Measurements from ENCODE around the gene PLXNA2. TPM values are rescaled to one million over a fixed set of nuclear protein-coding genes. Genes with fewer than 3 reads are reported as not detected.

Gene PLXNA2
- total RNA-seq, 1 experiment from 2014 or later: 10.2 TPM

- POLR2A ChIA-PET (ENCODE audit: unreplicated experiment): no interaction called here
Observed at GRCh38 chr1:208127284-208127683, 116.9 kb downstream of the PLXNA2 start.

GRCh38 chr1:208126108-208126507 lies 118.1 kb downstream of the PLXNA2 start:
- no peaks in the 10 kb centered on the region; the same call in 1 of the 2 replicates for H3K79me2 ChIP-seq (ENCODE audit: low read depth)
- no TSS peak for BruUV-seq (replicated peaks)
- ChIA-PET POLR2A (ENCODE audit: unreplicated experiment) (no interaction called here), CTCF (no interaction called here)
- H3K27ac ChIP-seq: no peak overlapping the region
- no peak overlapping the region for H3K4me2 ChIP-seq
- H3K9me3 ChIP-seq (ENCODE audit: insufficient read depth, low read depth): no peaks in the 10 kb centered on the region
- TF ChIP-seq CTCF (conservative IDR thresholded peaks at IDR 0.05) (no peak), EZH2 (IDR thresholded peaks at IDR 0.05; ENCODE audit: low read depth) (no peak)
- no peaks in the 10 kb centered on the region for H4K20me1 ChIP-seq (ENCODE audit: insufficient read depth)
- DNase-seq: no peak
- peaks cover 4% of the 10 kb centered on the region; the same call in 1 of the 2 replicates for H3F3A ChIP-seq (ENCODE audit: insufficient read depth, low read depth)
- intact Hi-C loops (cut with micrococcal nuclease; ENCODE audit: unreplicated experiment): no loop called here
- no peaks in the 10 kb centered on the region for H3K36me3 ChIP-seq (ENCODE audit: low read depth)
- no peak overlapping the region for H2AFZ ChIP-seq
- H3K4me1 ChIP-seq (replicated peaks; ENCODE audit: insufficient read depth): peaks cover 10% of the 10 kb centered on the region
- no peak overlapping the region for H3K4me3 ChIP-seq
- H3K9me2 ChIP-seq (ENCODE audit: insufficient read depth): no peaks in the 10 kb centered on the region; the same call in 1 of the 2 replicates
- no peaks in the 10 kb centered on the region for H3K27me3 ChIP-seq (ENCODE audit: insufficient read depth, low read depth)

More at GRCh38 chr1:208127284-208127683, 116.9 kb downstream of the PLXNA2 start:
- BruUV-seq (replicated peaks): no TSS peak
- Histone ChIP-seq H3F3A (ENCODE audit: insufficient read depth, low read depth) (peaks cover 3% of the 10 kb centered on the region; the same call in 1 of the 2 replicates), H4K20me1 (ENCODE audit: insufficient read depth) (no peaks in the 10 kb centered on the region), H3K36me3 (ENCODE audit: low read depth) (no peaks in the 10 kb centered on the region), H2AFZ (no peak overlapping the region), H3K4me1 (replicated peaks; ENCODE audit: insufficient read depth) (peaks cover 8% of the 10 kb centered on the region), H3K9me3 (ENCODE audit: insufficient read depth, low read depth) (no peaks in the 10 kb centered on the region), H3K9me2 (ENCODE audit: insufficient read depth) (no peaks in the 10 kb centered on the region; the same call in 1 of the 2 replicates), H3K27ac (no peak overlapping the region), H3K79me2 (ENCODE audit: low read depth) (no peaks in the 10 kb centered on the region; the same call in 1 of the 2 replicates), H3K27me3 (ENCODE audit: insufficient read depth, low read depth) (no peaks in the 10 kb centered on the region), H3K4me2 (no peak overlapping the region), H3K4me3 (no peak overlapping the region)
- no peak for DNase-seq
- intact Hi-C loops (cut with micrococcal nuclease; ENCODE audit: unreplicated experiment): no loop called here
- TF ChIP-seq CTCF (conservative IDR thresholded peaks at IDR 0.05) (no peak), EZH2 (IDR thresholded peaks at IDR 0.05; ENCODE audit: low read depth) (no peak)
- CTCF ChIA-PET: no interaction called here

GRCh38 chr1:208122612-208123358 lies 121.4 kb downstream of the PLXNA2 start:
- Histone ChIP-seq H4K20me1 (ENCODE audit: insufficient read depth) (no peaks in the 10 kb centered on the region), H3K9me3 (ENCODE audit: insufficient read depth, low read depth) (no peaks in the 10 kb centered on the region), H3K4me1 (replicated peaks; ENCODE audit: insufficient read depth) (peaks cover 30% of the 10 kb centered on the region), H3K27ac (no peak overlapping the region), H3K4me2 (no peak overlapping the region), H3K27me3 (ENCODE audit: insufficient read depth, low read depth) (no peaks in the 10 kb centered on the region), H3K79me2 (ENCODE audit: low read depth) (peaks cover 5% of the 10 kb centered on the region), H3K36me3 (ENCODE audit: low read depth) (no peaks in the 10 kb centered on the region), H2AFZ (no peak overlapping the region), H3K9me2 (ENCODE audit: insufficient read depth) (no peaks in the 10 kb centered on the region; the same call in 1 of the 2 replicates), H3F3A (ENCODE audit: insufficient read depth, low read depth) (peaks cover 20% of the 10 kb centered on the region), H3K4me3 (no peak overlapping the region)
- POLR2A ChIA-PET (ENCODE audit: unreplicated experiment): no interaction called here
- CTCF ChIA-PET: no interaction called here
- BruUV-seq (replicated peaks): no TSS peak
- TF ChIP-seq CTCF (conservative IDR thresholded peaks at IDR 0.05) (no peak), EZH2 (IDR thresholded peaks at IDR 0.05; ENCODE audit: low read depth) (no peak)
- no peak for DNase-seq
- intact Hi-C loops (cut with micrococcal nuclease; ENCODE audit: unreplicated experiment): no loop called here

All from PC-9 (cell line).